Measurements from ENCODE around the gene TRIM46. TPM values are rescaled to one million over a fixed set of nuclear protein-coding genes. Genes with fewer than 3 reads are reported as not detected.
"Not testable (repeated sequence)": the region's sequence is repeated elsewhere in the genome, so short reads cannot be mapped to it uniquely, and the experiment has no call there.

The TRIM46 gene
- total RNA-seq, 2 experiments from 2014 or later = 14.2 to 15.5 TPM

- Mint-ChIP-seq H3K27ac (no peak overlapping the region), H3K27me3 (peaks cover 10% of the 10 kb centered on the region), H3K4me1 (peaks cover 31% of the 10 kb centered on the region), H3K36me3 (ENCODE audit: low read depth) (peaks cover 21% of the 10 kb centered on the region), H3K9me3 (no peaks in the 10 kb centered on the region), H3K4me3 (no peak overlapping the region)
- DNase-seq = no peak
- ChIA-PET POLR2A (no interaction called here), CTCF (interaction anchor here (1.4 kb wide), 1 partner anchor 11 kb away, joined by 3 read pairs; no protein-coding TSS in a partner anchor)
These were observed 31.9 kb upstream of the TRIM46 start for GRCh38 chr1:155141749-155142148.

GRCh38 chr1:155145491-155145890 is 28.2 kb upstream of the TRIM46 start:
- ChIA-PET POLR2A (no interaction called here), CTCF (interaction anchor here (0.6 to 4.5 kb wide), 3 partner anchors 18 to 34 kb away, joined by 3 to 16 read pairs (median 3); partner anchors contain the start of gene KRTCAP2)
- H3K4me1 Mint-ChIP-seq = peaks cover 11% of the 10 kb centered on the region
- no peaks in the 10 kb centered on the region for H3K36me3 Mint-ChIP-seq (ENCODE audit: low read depth)
- no peak for DNase-seq
- H3K27ac Mint-ChIP-seq = no peak overlapping the region
- H3K4me3 Mint-ChIP-seq = no peak overlapping the region
- peaks cover 23% of the 10 kb centered on the region for H3K27me3 Mint-ChIP-seq
- H3K9me3 Mint-ChIP-seq = no peaks in the 10 kb centered on the region

- H3K4me1 Mint-ChIP-seq; H3K27ac Mint-ChIP-seq; POLR2A ChIA-PET; H3K36me3 Mint-ChIP-seq (ENCODE audit: low read depth); H3K9me3 Mint-ChIP-seq; H3K4me3 Mint-ChIP-seq; DNase-seq: not testable (repeated sequence)
- CTCF ChIA-PET = interaction anchor here (0.6 to 1.4 kb wide), 2 partner anchors 16 to 249 kb away, joined by 3 to 4 read pairs; partner anchors contain the start of gene KRTCAP2
- H3K27me3 Mint-ChIP-seq = peaks cover 20% of the 10 kb centered on the region
These were observed 17.5 kb upstream of the TRIM46 start for GRCh38 chr1:155155996-155156643.

GRCh38 chr1:155158991-155159390 is 14.7 kb upstream of the TRIM46 start:
- peaks cover 15% of the 10 kb centered on the region for H3K27me3 Mint-ChIP-seq
- H3K4me1 Mint-ChIP-seq = no peaks in the 10 kb centered on the region
- no peak for DNase-seq
- H3K4me3 Mint-ChIP-seq = no peak overlapping the region
- ChIA-PET POLR2A (no interaction called here), CTCF (interaction anchor here (0.7 to 0.9 kb wide), 2 partner anchors 14 to 24 kb away, joined by 3 read pairs; partner anchors contain the start of gene KRTCAP2)
- H3K27ac Mint-ChIP-seq = no peak overlapping the region
- H3K9me3 Mint-ChIP-seq = no peaks in the 10 kb centered on the region
- no peaks in the 10 kb centered on the region for H3K36me3 Mint-ChIP-seq (ENCODE audit: low read depth)

GRCh38 chr1:155160128-155160527 is 13.5 kb upstream of the TRIM46 start:
- Mint-ChIP-seq H3K36me3 (ENCODE audit: low read depth) (no peaks in the 10 kb centered on the region), H3K27me3 (peaks cover 8% of the 10 kb centered on the region), H3K9me3 (no peaks in the 10 kb centered on the region), H3K27ac (no peak overlapping the region), H3K4me3 (no peak overlapping the region), H3K4me1 (no peaks in the 10 kb centered on the region)
- DNase-seq = no peak
- ChIA-PET CTCF (no interaction called here), POLR2A (no interaction called here)

- H3K4me3 Mint-ChIP-seq; H3K36me3 Mint-ChIP-seq (ENCODE audit: low read depth); H3K9me3 Mint-ChIP-seq; H3K4me1 Mint-ChIP-seq; H3K27me3 Mint-ChIP-seq; POLR2A ChIA-PET; DNase-seq; H3K27ac Mint-ChIP-seq: not testable (repeated sequence)
- CTCF ChIA-PET = interaction anchor here (1.0 to 1.3 kb wide), 2 partner anchors 17 to 65 kb away, joined by 3 read pairs; no protein-coding TSS in a partner anchor
These were observed 11.0 kb upstream of the TRIM46 start for GRCh38 chr1:155162631-155163030.

GRCh38 chr1:155163785-155164184 is 9.9 kb upstream of the TRIM46 start:
- CTCF ChIA-PET = interaction anchor here (1.0 to 8.4 kb wide), 2 partner anchors 18 to 73 kb away, joined by 3 to 67 read pairs; no protein-coding TSS in a partner anchor
- H3K9me3 Mint-ChIP-seq; POLR2A ChIA-PET; DNase-seq; H3K27me3 Mint-ChIP-seq; H3K27ac Mint-ChIP-seq; H3K4me3 Mint-ChIP-seq; H3K36me3 Mint-ChIP-seq (ENCODE audit: low read depth): not testable (repeated sequence)
- peaks cover 15% of the 10 kb centered on the region for H3K4me1 Mint-ChIP-seq

- H3K36me3 Mint-ChIP-seq (ENCODE audit: low read depth); DNase-seq; POLR2A ChIA-PET; H3K4me3 Mint-ChIP-seq; H3K27ac Mint-ChIP-seq; H3K27me3 Mint-ChIP-seq; H3K9me3 Mint-ChIP-seq: not testable (repeated sequence)
- CTCF ChIA-PET = interaction anchor here (8.4 kb wide), 1 partner anchor 74 kb away, joined by 67 read pairs; no protein-coding TSS in a partner anchor
- peaks cover 15% of the 10 kb centered on the region for H3K4me1 Mint-ChIP-seq
These were observed 9.0 kb upstream of the TRIM46 start for GRCh38 chr1:155164625-155165024.

- no peak for DNase-seq
- H3K27ac Mint-ChIP-seq = no peak overlapping the region
- H3K4me1 Mint-ChIP-seq = peaks cover 19% of the 10 kb centered on the region
- H3K4me3 Mint-ChIP-seq = no peak overlapping the region
- ChIA-PET CTCF (interaction anchor here (0.6 to 8.4 kb wide), 9 partner anchors 15 to 563 kb away, joined by 3 to 67 read pairs (median 5); partner anchors contain the start of gene EFNA3), POLR2A (no interaction called here)
- H3K9me3 Mint-ChIP-seq = no peaks in the 10 kb centered on the region
- H3K27me3 Mint-ChIP-seq = no peaks in the 10 kb centered on the region
- H3K36me3 Mint-ChIP-seq (ENCODE audit: low read depth) = peaks cover 11% of the 10 kb centered on the region
These were observed 7.6 kb upstream of the TRIM46 start for GRCh38 chr1:155166051-155166470.

- ChIA-PET CTCF (interaction anchor here (0.6 to 8.4 kb wide), 15 partner anchors 9 to 562 kb away, joined by 3 to 67 read pairs (median 5); partner anchors contain the start of gene EFNA3), POLR2A (no interaction called here)
- Mint-ChIP-seq H3K36me3 (ENCODE audit: low read depth) (peaks cover 11% of the 10 kb centered on the region), H3K27ac (no peak overlapping the region), H3K9me3 (no peaks in the 10 kb centered on the region), H3K4me1 (peaks cover 23% of the 10 kb centered on the region), H3K4me3 (no peak overlapping the region), H3K27me3 (no peaks in the 10 kb centered on the region)
- DNase-seq = no peak
These were observed 7.0 kb upstream of the TRIM46 start for GRCh38 chr1:155166471-155167165.

GRCh38 chr1:155167166-155168104 is 6.2 kb upstream of the TRIM46 start:
- Mint-ChIP-seq H3K9me3 (no peaks in the 10 kb centered on the region), H3K4me3 (peak overlapping the region; percentile 25), H3K27ac (no peak overlapping the region), H3K4me1 (peaks cover 31% of the 10 kb centered on the region), H3K36me3 (ENCODE audit: low read depth) (peaks cover 11% of the 10 kb centered on the region), H3K27me3 (no peaks in the 10 kb centered on the region)
- ChIA-PET POLR2A (interaction anchor here (0.6 kb wide), 1 partner anchor 19 kb away, joined by 4 read pairs; no protein-coding TSS in a partner anchor), CTCF (interaction anchor here (0.6 to 8.4 kb wide), 27 partner anchors 8 to 116 kb away, joined by 3 to 67 read pairs (median 5); partner anchors contain the start of genes ADAM15 and EFNA3)
- peak; percentile 91 for DNase-seq

GRCh38 chr1:155168105-155168445 is 5.6 kb upstream of the TRIM46 start:
- POLR2A ChIA-PET, H3K9me3 Mint-ChIP-seq, H3K27ac Mint-ChIP-seq, H3K27me3 Mint-ChIP-seq, DNase-seq: not testable (repeated sequence)
- Mint-ChIP-seq H3K36me3 (ENCODE audit: low read depth) (peaks cover 11% of the 10 kb centered on the region), H3K4me3 (peak overlapping the region; percentile 25), H3K4me1 (peaks cover 33% of the 10 kb centered on the region)
- CTCF ChIA-PET = interaction anchor here (0.6 to 8.4 kb wide), 24 partner anchors 10 to 117 kb away, joined by 3 to 67 read pairs (median 4); partner anchors contain the start of genes ADAM15 and EFNA3
